Activated CD4-positive, alpha-beta memory T cell treated with anti-CD3 and anti-CD28 coated beads, Interleukin-2, amount 10 ng/mL, durations not matched to agents 7 days and 5 days (primary cell): ENCODE results near the gene SHMT2. TPM values are rescaled to one million over a fixed set of nuclear protein-coding genes. Genes with fewer than 3 reads are reported as not detected.

ENCODE experiments used
- CTCF ChIA-PET: fragments of 350-600 bp; sonication (Branson Sonifier 250); formaldehyde crosslinking; loops from one replicate; lab custom pipeline; 2021; ENCODE audit warnings: antibody characterized with exemption, inconsistent platforms; lab: Charles Lee
- POLR2A ChIA-PET: fragments of 350-600 bp; sonication (Branson Sonifier 250); formaldehyde crosslinking; loops from one replicate; lab custom pipeline; 2021; ENCODE audit warnings: antibody characterized with exemption; lab: Charles Lee
- DNase-seq: peaks from one replicate; pipeline ENCODE4 v3.0.0-alpha.2; 2020
- H3K27ac Mint-ChIP-seq: one replicate; pipeline ENCODE4 v1.8.0; 2021; ENCODE audit warnings: mild to moderate bottlenecking, mixed read lengths
- H3K27me3 Mint-ChIP-seq: one replicate; pipeline ENCODE4 v1.8.0; 2021; ENCODE audit warnings: mixed read lengths
- H3K36me3 Mint-ChIP-seq: one replicate; pipeline ENCODE4 v1.8.0; 2021; ENCODE audit warnings: low read depth, mixed read lengths
- H3K4me1 Mint-ChIP-seq: one replicate; pipeline ENCODE4 v1.8.0; 2021; ENCODE audit warnings: mixed read lengths
- H3K4me3 Mint-ChIP-seq: one replicate; pipeline ENCODE4 v1.8.0; 2021; ENCODE audit warnings: mild to moderate bottlenecking, mixed read lengths
- H3K9me3 Mint-ChIP-seq: one replicate; pipeline ENCODE4 v1.8.0; 2021; ENCODE audit warnings: mixed read lengths
- total RNA-seq, 2 experiments: library from RNA; stranded (reverse); gene quantifications; one replicate each; pipeline ENCODE4 v1.2.3, GENCODE V29; 2021

Gene SHMT2
- total RNA-seq, 2 experiments from 2014 or later = 224 to 244 TPM

DNA sequence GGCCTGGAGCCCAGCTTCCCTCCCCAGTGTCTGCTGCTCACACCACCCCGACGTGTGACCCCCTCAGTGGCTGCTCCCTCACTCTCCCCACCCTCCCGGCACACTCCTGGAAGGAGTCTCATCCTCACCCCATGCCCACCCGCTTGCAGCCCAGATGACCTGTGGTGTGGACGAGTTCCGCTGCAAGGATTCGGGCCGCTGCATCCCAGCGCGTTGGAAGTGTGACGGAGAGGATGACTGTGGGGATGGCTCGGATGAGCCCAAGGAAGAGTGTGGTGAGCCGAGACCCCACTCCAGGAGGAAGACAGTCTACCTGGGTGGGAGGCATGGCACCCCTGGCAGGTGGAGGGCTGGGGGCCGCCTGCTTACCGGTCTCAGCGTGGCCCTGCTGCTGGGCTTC lies 27.9 kb upstream of the SHMT2 start:
- no peak overlapping the region for H3K4me3 Mint-ChIP-seq
- H3K9me3 Mint-ChIP-seq = no peaks in the 10 kb centered on the region
- no peaks in the 10 kb centered on the region for H3K4me1 Mint-ChIP-seq
- no peak for DNase-seq
- H3K27me3 Mint-ChIP-seq = no peaks in the 10 kb centered on the region
- CTCF ChIA-PET = interaction anchor here (0.6 kb wide), 1 partner anchor 112 kb away, joined by 4 read pairs; no protein-coding TSS in a partner anchor
- POLR2A ChIA-PET = no interaction called here
- no peaks in the 10 kb centered on the region for H3K36me3 Mint-ChIP-seq
- no peak overlapping the region for H3K27ac Mint-ChIP-seq

GRCh38 chr12:57202321-57202720 lies 27.2 kb upstream of the SHMT2 start:
- no peaks in the 10 kb centered on the region for H3K9me3 Mint-ChIP-seq
- ChIA-PET POLR2A (no interaction called here), CTCF (interaction anchor here (0.6 kb wide), 1 partner anchor 112 kb away, joined by 4 read pairs; no protein-coding TSS in a partner anchor)
- no peaks in the 10 kb centered on the region for H3K27me3 Mint-ChIP-seq
- no peaks in the 10 kb centered on the region for H3K36me3 Mint-ChIP-seq
- no peak overlapping the region for H3K27ac Mint-ChIP-seq
- no peak for DNase-seq
- H3K4me3 Mint-ChIP-seq = no peak overlapping the region
- no peaks in the 10 kb centered on the region for H3K4me1 Mint-ChIP-seq

DNA sequence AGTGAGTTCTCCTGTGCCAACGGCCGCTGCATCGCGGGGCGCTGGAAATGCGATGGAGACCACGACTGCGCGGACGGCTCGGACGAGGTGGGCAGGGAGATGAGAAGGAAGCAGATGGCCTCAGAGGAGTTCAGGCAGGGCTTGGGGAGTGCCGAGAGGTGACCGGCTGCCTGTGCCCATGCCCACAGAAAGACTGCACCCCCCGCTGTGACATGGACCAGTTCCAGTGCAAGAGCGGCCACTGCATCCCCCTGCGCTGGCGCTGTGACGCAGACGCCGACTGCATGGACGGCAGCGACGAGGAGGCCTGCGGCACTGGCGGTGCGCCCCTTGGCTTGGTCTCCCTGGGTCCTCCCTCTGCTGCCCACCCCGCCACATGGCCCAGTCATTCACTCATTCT lies 26.3 kb upstream of the SHMT2 start:
- Mint-ChIP-seq H3K4me1 (no peaks in the 10 kb centered on the region), H3K4me3 (no peak overlapping the region), H3K27me3 (no peaks in the 10 kb centered on the region), H3K9me3 (no peaks in the 10 kb centered on the region), H3K36me3 (no peaks in the 10 kb centered on the region), H3K27ac (no peak overlapping the region)
- DNase-seq = no peak
- ChIA-PET CTCF (no interaction called here), POLR2A (no interaction called here)

DNA sequence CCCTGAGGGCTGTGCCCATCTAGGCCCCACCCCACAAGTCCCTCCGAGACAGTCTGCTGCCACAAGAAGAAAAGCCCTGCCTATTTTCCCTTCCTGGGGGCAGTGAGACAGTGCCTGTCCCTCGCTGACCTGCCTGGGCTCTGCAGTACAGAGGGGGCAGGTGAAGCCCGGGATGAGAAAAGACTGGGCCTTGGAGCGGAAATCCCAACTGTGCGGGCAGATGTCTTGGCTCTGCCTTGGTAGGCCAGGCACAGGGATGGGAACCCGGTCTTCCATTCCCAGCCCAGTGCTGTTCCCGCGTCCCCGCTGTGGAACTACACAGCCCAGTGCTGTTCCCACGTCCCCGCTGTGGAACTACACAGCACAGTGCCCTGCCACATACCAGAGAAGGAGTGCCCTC lies 25.7 kb upstream of the SHMT2 start:
- Mint-ChIP-seq H3K4me3 (no peak overlapping the region), H3K27me3 (no peaks in the 10 kb centered on the region), H3K36me3 (no peaks in the 10 kb centered on the region), H3K27ac (no peak overlapping the region), H3K9me3 (no peaks in the 10 kb centered on the region), H3K4me1 (no peaks in the 10 kb centered on the region)
- ChIA-PET CTCF (no interaction called here), POLR2A (no interaction called here)
- DNase-seq = no peak

DNA sequence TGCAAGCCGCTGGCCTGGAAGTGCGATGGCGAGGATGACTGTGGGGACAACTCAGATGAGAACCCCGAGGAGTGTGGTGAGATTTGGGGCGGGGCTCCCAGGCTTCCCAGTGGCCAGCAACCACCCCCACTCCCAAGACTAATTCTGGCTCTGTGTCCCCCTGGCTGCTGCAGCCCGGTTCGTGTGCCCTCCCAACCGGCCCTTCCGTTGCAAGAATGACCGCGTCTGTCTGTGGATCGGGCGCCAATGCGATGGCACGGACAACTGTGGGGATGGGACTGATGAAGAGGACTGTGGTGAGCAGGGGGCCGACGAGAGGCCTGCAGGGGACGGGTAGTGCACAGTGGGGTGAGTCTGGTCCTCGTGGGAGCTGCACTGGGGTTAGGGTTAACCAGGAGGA lies 25.1 kb upstream of the SHMT2 start:
- H3K4me3 Mint-ChIP-seq = no peak overlapping the region
- no peaks in the 10 kb centered on the region for H3K4me1 Mint-ChIP-seq
- H3K9me3 Mint-ChIP-seq = no peaks in the 10 kb centered on the region
- no peak overlapping the region for H3K27ac Mint-ChIP-seq
- ChIA-PET CTCF (no interaction called here), POLR2A (no interaction called here)
- H3K36me3 Mint-ChIP-seq = no peaks in the 10 kb centered on the region
- no peak for DNase-seq
- H3K27me3 Mint-ChIP-seq = no peaks in the 10 kb centered on the region

DNA sequence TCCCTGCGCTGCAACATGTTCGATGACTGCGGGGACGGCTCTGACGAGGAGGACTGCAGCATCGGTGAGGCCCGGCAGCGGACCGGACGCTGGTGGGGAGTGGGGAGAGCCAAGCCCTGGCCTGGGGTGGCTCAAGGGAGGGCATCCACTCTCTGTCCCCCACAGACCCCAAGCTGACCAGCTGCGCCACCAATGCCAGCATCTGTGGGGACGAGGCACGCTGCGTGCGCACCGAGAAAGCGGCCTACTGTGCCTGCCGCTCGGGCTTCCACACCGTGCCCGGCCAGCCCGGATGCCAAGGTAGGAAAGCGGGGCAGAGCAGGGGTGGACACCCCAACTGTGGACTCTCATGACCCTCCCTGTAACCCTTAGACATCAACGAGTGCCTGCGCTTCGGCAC lies 24.3 kb upstream of the SHMT2 start:
- no peak overlapping the region for H3K4me3 Mint-ChIP-seq
- H3K4me1 Mint-ChIP-seq = no peaks in the 10 kb centered on the region
- CTCF ChIA-PET = no interaction called here
- no peaks in the 10 kb centered on the region for H3K36me3 Mint-ChIP-seq
- POLR2A ChIA-PET = no interaction called here
- H3K27me3 Mint-ChIP-seq = no peaks in the 10 kb centered on the region
- no peak for DNase-seq
- no peaks in the 10 kb centered on the region for H3K9me3 Mint-ChIP-seq
- no peak overlapping the region for H3K27ac Mint-ChIP-seq

GRCh38 chr12:57205931-57206330 lies 23.6 kb upstream of the SHMT2 start:
- no peak overlapping the region for H3K27ac Mint-ChIP-seq
- no peaks in the 10 kb centered on the region for H3K36me3 Mint-ChIP-seq
- ChIA-PET POLR2A (no interaction called here), CTCF (interaction anchor here (1.0 kb wide), 1 partner anchor 37 kb away, joined by 3 read pairs; no protein-coding TSS in a partner anchor)
- no peaks in the 10 kb centered on the region for H3K9me3 Mint-ChIP-seq
- no peaks in the 10 kb centered on the region for H3K27me3 Mint-ChIP-seq
- no peak overlapping the region for H3K4me3 Mint-ChIP-seq
- H3K4me1 Mint-ChIP-seq = no peaks in the 10 kb centered on the region
- no peak for DNase-seq

DNA sequence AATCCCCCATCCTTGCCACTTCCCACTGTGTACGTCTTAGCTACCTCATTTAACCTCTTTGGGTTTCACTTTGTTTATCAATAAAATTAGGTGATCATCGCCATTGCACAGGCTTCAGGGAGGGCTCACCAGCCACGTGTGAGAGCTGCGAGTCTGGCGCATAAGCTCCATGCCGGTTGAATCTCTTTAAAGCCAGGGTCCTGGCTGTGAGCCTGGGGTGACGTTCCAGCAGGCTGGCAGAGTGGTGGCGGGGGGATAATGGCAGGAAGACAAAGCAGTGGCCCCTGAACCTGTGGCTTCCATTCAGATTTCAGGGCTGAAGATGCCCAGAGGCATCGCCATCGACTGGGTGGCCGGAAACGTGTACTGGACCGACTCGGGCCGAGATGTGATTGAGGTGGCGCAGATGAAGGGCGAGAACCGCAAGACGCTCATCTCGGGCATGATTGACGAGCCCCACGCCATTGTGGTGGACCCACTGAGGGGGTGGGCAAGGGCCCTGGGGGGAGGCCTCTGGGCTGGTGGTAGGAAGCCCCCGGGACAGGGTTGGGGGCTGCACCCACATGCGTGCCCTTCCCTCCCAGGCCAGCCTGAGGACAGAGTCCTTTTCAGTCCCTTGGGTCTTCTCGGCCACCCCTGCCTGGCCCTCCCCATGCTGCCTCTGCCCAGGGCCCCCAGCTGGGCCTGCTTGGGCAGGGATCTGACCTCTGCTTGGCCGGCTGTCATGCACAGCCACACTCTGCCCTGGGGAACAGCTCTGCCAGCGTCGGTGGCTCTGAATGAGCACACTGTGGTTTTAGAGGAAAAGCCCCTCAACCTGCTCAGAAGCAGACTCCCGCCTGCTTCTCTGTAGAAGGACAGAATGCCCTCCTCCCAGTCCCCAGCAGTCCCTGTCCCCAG lies 21.5 kb upstream of the SHMT2 start:
- H3K4me1 Mint-ChIP-seq = peaks cover 3% of the 10 kb centered on the region
- POLR2A ChIA-PET = no interaction called here

DNA sequence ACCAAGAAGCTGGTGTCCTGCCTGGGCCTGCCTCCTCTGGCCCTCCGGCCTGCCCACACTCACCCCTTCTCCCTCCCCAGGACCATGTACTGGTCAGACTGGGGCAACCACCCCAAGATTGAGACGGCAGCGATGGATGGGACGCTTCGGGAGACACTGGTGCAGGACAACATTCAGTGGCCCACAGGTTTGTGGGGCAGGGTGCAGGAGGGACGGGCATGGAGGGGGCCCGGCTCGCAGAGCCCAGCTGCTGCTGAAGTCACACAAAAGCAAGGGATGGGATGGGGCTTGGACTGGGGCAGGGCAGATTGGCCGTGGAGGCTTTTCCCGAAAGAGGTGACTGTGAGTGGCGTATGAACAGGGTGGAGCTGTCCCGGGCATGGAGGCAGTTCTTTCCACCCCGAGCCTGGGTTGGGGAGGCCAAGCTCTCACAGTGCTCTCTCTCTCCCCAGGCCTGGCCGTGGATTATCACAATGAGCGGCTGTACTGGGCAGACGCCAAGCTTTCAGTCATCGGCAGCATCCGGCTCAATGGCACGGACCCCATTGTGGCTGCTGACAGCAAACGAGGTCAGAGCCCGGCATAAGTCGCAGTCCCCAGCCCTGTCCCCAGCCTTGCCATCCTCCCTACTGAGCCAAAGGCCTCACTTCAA lies 20.8 kb upstream of the SHMT2 start:
- Mint-ChIP-seq H3K4me3 (no peak overlapping the region), H3K27ac (no peak overlapping the region), H3K36me3 (no peaks in the 10 kb centered on the region), H3K4me1 (peaks cover 9% of the 10 kb centered on the region), H3K27me3 (peaks cover 6% of the 10 kb centered on the region), H3K9me3 (no peaks in the 10 kb centered on the region)
- ChIA-PET POLR2A (no interaction called here), CTCF (no interaction called here)
- DNase-seq = no peak

More for the DNA sequence above, 21.5 kb upstream of the SHMT2 start:
- DNase-seq = no peak
- H3K27me3 Mint-ChIP-seq = no peaks in the 10 kb centered on the region
- no peak overlapping the region for H3K27ac Mint-ChIP-seq
- CTCF ChIA-PET = no interaction called here
- H3K9me3 Mint-ChIP-seq = no peaks in the 10 kb centered on the region
- H3K4me3 Mint-ChIP-seq = no peak overlapping the region
- H3K36me3 Mint-ChIP-seq = no peaks in the 10 kb centered on the region

GRCh38 chr12:57209916-57210315 lies 19.6 kb upstream of the SHMT2 start:
- H3K4me1 Mint-ChIP-seq = peaks cover 18% of the 10 kb centered on the region
- no peaks in the 10 kb centered on the region for H3K9me3 Mint-ChIP-seq
- H3K4me3 Mint-ChIP-seq = no peak overlapping the region
- POLR2A ChIA-PET = no interaction called here
- peaks cover 17% of the 10 kb centered on the region for H3K27me3 Mint-ChIP-seq
- CTCF ChIA-PET = no interaction called here
- no peaks in the 10 kb centered on the region for H3K36me3 Mint-ChIP-seq
- H3K27ac Mint-ChIP-seq = no peak overlapping the region
- DNase-seq = no peak

DNA sequence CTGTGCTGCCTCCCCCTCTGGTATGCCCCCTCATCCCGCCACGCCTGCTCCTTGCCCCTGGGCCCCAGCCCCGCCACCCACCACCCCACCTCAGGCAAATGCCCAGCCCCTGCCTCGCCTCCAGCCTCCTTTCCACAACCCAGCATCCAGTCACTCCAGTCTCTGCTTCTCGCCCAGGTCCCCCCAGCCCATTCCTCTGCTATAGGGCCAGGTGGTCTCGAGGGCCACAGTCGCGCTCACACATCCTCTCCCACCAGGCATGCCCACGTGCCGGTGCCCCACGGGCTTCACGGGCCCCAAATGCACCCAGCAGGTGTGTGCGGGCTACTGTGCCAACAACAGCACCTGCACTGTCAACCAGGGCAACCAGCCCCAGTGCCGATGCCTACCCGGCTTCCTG lies 19.1 kb upstream of the SHMT2 start:
- H3K4me3 Mint-ChIP-seq = no peak overlapping the region
- H3K9me3 Mint-ChIP-seq = no peaks in the 10 kb centered on the region
- no peak overlapping the region for H3K27ac Mint-ChIP-seq
- H3K4me1 Mint-ChIP-seq = peaks cover 22% of the 10 kb centered on the region
- no peak for DNase-seq
- ChIA-PET POLR2A (no interaction called here), CTCF (interaction anchor here (1.0 kb wide), 1 partner anchor 34 kb away, joined by 3 read pairs; no protein-coding TSS in a partner anchor)
- no peaks in the 10 kb centered on the region for H3K36me3 Mint-ChIP-seq
- H3K27me3 Mint-ChIP-seq = peaks cover 23% of the 10 kb centered on the region

DNA sequence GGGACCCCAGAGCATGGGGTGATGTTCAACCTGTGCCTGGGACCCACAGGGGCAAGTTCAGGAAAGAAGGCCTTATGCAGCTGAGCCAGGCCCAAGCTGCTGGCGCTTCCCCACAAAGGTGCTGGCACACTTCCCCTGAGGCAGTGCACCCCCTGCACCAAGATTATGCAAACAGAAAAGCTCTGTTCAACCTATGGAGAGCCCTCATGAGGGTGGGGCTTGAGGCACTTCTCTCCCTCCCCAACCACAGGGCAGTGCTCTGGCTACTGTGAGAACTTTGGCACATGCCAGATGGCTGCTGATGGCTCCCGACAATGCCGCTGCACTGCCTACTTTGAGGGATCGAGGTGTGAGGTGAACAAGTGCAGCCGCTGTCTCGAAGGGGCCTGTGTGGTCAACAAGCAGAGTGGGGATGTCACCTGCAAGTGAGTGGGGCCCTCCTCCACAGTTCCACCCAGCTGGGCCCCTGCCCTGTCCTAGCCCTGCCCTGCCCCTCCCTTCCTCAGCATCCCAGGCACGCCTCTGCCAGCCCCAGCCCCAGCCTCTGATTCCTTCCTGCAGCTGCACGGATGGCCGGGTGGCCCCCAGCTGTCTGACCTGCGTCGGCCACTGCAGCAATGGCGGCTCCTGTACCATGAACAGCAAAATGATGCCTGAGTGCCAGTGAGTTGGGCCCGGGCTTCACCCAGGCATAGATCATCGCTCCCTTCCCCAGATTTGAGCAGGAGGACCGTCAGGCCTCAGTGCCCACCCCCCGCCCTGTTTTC lies 18.4 kb upstream of the SHMT2 start:
- peaks cover 29% of the 10 kb centered on the region for H3K4me1 Mint-ChIP-seq
- no peak overlapping the region for H3K27ac Mint-ChIP-seq
- DNase-seq = no peak

More for the DNA sequence above, 18.4 kb upstream of the SHMT2 start:
- Mint-ChIP-seq H3K27me3 (peaks cover 29% of the 10 kb centered on the region), H3K4me3 (no peak overlapping the region), H3K36me3 (no peaks in the 10 kb centered on the region), H3K9me3 (no peaks in the 10 kb centered on the region)
- ChIA-PET POLR2A (no interaction called here), CTCF (interaction anchor here (1.0 kb wide), 1 partner anchor 33 kb away, joined by 3 read pairs; no protein-coding TSS in a partner anchor)
